ENCODE measurements around the gene HMCN2. TPM values are rescaled to one million over a fixed set of nuclear protein-coding genes. Genes with fewer than 3 reads are reported as not detected.

HMCN2 gene
- total and polyA plus RNA-seq, 2 donors from 2014 or later, result 0.99 to 8.6 TPM

GRCh38 chr9:130328349-130328801, 62.8 kb downstream of the HMCN2 start:
- H3K27me3 ChIP-seq (ENCODE audit: control insufficient read depth, insufficient read depth, low read length), result peaks cover 5% of the 10 kb centered on the region

GRCh38 chr9:130329061-130329460, 63.5 kb downstream of the HMCN2 start:
- H3K9ac ChIP-seq (ENCODE audit: low read length in 3 of 3), result no peak overlapping the region

More at GRCh38 chr9:130328349-130328801, 62.8 kb downstream of the HMCN2 start:
- Histone ChIP-seq H3K9ac (ENCODE audit: low read length in 3 of 3) (no peak overlapping the region), H3K4me3 (ENCODE audit: low read length in 3 of 3) (no peak overlapping the region), H3K36me3 (ENCODE audit: control insufficient read depth in 2 of 3, insufficient read depth in 3 of 3, low read length in 3 of 3) (no peaks in the 10 kb centered on the region), H3K9me3 (ENCODE audit: control insufficient read depth in 2 of 3, insufficient read depth in 1 of 3, low read length in 3 of 3) (no peaks in the 10 kb centered on the region), H3K27ac (ENCODE audit: low read depth in 2 of 2, low read length in 2 of 2) (no peak overlapping the region), H3K4me1 (ENCODE audit: control insufficient read depth in 2 of 3, insufficient read depth in 2 of 3, low read depth in 1 of 3, low read length in 3 of 3) (no peaks in the 10 kb centered on the region)
- intact Hi-C loops (cut with DNase I), result no loop called here
- DNase-seq (peak; percentile 48 to 94 (median 51)), FAIRE-seq (no peak)
- TF ChIP-seq CTCF (IDR thresholded peaks at IDR 0.05; ENCODE audit: borderline replicate concordance, extremely low read depth, insufficient read depth), result no peak

DNA sequence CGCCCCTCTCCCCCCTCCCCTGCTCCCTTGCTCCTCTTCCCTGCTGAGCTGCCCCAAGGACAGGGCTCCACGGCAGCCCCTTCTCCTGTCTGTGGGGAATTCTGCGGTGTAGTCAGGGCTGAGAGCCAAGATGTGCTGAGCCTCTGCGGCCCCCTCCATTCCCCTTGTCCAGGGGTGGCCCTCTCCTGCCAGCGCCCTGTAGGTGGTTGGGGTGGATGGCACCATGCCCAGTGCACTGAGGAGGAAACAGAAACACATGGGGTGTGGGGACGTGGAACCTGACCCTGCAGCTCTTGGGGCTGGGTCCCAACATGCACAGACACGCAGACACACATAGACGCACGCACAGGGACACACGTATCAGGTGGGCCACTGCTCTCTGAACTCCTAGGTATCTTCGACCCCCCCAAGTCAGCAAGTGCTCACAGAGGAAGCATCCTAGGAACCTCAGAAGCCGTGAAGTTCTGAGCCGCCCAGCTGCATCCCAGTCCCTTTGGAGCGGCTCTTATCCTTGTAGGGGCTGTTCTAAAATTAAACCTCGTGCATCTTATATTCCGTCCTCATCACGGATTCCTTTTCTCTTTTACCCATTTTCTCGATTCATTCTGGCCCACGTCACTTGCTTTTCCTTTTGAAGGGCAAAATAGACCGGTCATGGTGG, 64.8 kb downstream of the HMCN2 start:
- FAIRE-seq, result no peak
- intact Hi-C loops (cut with DNase I), result no loop called here
- H3K9ac ChIP-seq (ENCODE audit: low read length in 3 of 3), result no peak overlapping the region

More at GRCh38 chr9:130329061-130329460, 63.5 kb downstream of the HMCN2 start:
- Histone ChIP-seq H3K9me3 (ENCODE audit: control insufficient read depth in 2 of 3, insufficient read depth in 1 of 3, low read length in 3 of 3) (no peaks in the 10 kb centered on the region), H3K27ac (ENCODE audit: low read depth in 2 of 2, low read length in 2 of 2) (no peak overlapping the region), H3K36me3 (ENCODE audit: control insufficient read depth in 2 of 3, insufficient read depth in 3 of 3, low read length in 3 of 3) (no peaks in the 10 kb centered on the region), H3K4me1 (ENCODE audit: control insufficient read depth in 2 of 3, insufficient read depth in 2 of 3, low read depth in 1 of 3, low read length in 3 of 3) (no peaks in the 10 kb centered on the region), H3K4me3 (ENCODE audit: low read length in 3 of 3) (no peak overlapping the region), H3K27me3 (ENCODE audit: control insufficient read depth, insufficient read depth, low read length) (peaks cover 5% of the 10 kb centered on the region)
- intact Hi-C loops (cut with DNase I), result no loop called here
- FAIRE-seq, result no peak
- peak in 1 of 5 donors; percentile 30 for DNase-seq
- no peak for TF ChIP-seq CTCF (IDR thresholded peaks at IDR 0.05; ENCODE audit: borderline replicate concordance, extremely low read depth, insufficient read depth)

More for the DNA sequence above, 64.8 kb downstream of the HMCN2 start:
- Histone ChIP-seq H3K27me3 (ENCODE audit: control insufficient read depth, insufficient read depth, low read length) (peaks cover 5% of the 10 kb centered on the region), H3K27ac (ENCODE audit: low read depth in 2 of 2, low read length in 2 of 2) (no peak overlapping the region), H3K9me3 (ENCODE audit: control insufficient read depth in 2 of 3, insufficient read depth in 1 of 3, low read length in 3 of 3) (no peaks in the 10 kb centered on the region), H3K4me3 (ENCODE audit: low read length in 3 of 3) (no peak overlapping the region), H3K36me3 (ENCODE audit: control insufficient read depth in 2 of 3, insufficient read depth in 3 of 3, low read length in 3 of 3) (no peaks in the 10 kb centered on the region), H3K4me1 (ENCODE audit: control insufficient read depth in 2 of 3, insufficient read depth in 2 of 3, low read depth in 1 of 3, low read length in 3 of 3) (no peaks in the 10 kb centered on the region)
- DNase-seq, result peak in 1 of 5 donors; percentile 31
- TF ChIP-seq CTCF (IDR thresholded peaks at IDR 0.05; ENCODE audit: borderline replicate concordance, extremely low read depth, insufficient read depth), result no peak
